ENCODE results near the gene PRCD.

GRCh38 chr17:76558198-76559095 is 18.6 kb downstream of the PRCD start:
- TF ChIP-seq CTCF (conservative IDR thresholded peaks at IDR 0.05; ENCODE audit: low read depth, low read length) (peak; percentile 84), EZH2 (IDR thresholded peaks at IDR 0.05; ENCODE audit: low read length, unreplicated experiment) (no peak), EZH2phosphoT487 (IDR thresholded peaks at IDR 0.05; ENCODE audit: borderline replicate concordance, low read length) (no peak)

Data from PC-3 (cell line).